DOHH2 (cell line): ENCODE measurements around the gene DOCK1.
"Not testable (repeated sequence)": the region's sequence is repeated elsewhere in the genome, so short reads cannot be mapped to it uniquely, and the experiment has no call there.

ENCODE experiments used
- H3F3A ChIP-seq: fragments of 200-600 bp; sonication (generic), shearing (Covaris generic); 2 replicates; pipeline ENCODE4 v1.6.0; 2016; ENCODE audit warnings: antibody characterized with exemption, mild to moderate bottlenecking; ENCODE audit not compliant: control insufficient read depth, insufficient read depth
- H3K27ac ChIP-seq: fragments of 200-600 bp; sonication (generic); 2 replicates; pipeline ENCODE4 v1.5.1; 2014; ENCODE audit warnings: low read depth, mild to moderate bottlenecking, low read length, moderate library complexity
- H3K27me3 ChIP-seq: fragments of 200-600 bp; sonication (generic); 2 replicates; pipeline ENCODE4 v1.6.1; 2014; ENCODE audit warnings: mild to moderate bottlenecking, low read length, mixed read lengths; ENCODE audit not compliant: control insufficient read depth
- H3K36me3 ChIP-seq: fragments of 200-600 bp; sonication (generic); 2 replicates; pipeline ENCODE4 v1.6.1; 2014; ENCODE audit warnings: mild to moderate bottlenecking, low read length, moderate library complexity, mixed read lengths; ENCODE audit not compliant: control insufficient read depth
- H3K4me1 ChIP-seq: fragments of 200-600 bp; sonication (generic); 2 replicates; pipeline ENCODE4 v1.6.1; 2014; ENCODE audit warnings: mild to moderate bottlenecking, low read length, mixed read lengths; ENCODE audit not compliant: control insufficient read depth
- H3K4me2 ChIP-seq: fragments of 200-600 bp; sonication (generic); 2 replicates; pipeline ENCODE4 v1.6.0; 2014; ENCODE audit warnings: mild to moderate bottlenecking, low read length, moderate library complexity
- H3K4me3 ChIP-seq: fragments of 200-600 bp; sonication (generic); 2 replicates; pipeline ENCODE4 v1.5.1; 2014; ENCODE audit warnings: mild to moderate bottlenecking, low read length, mixed read lengths
- H3K79me2 ChIP-seq: fragments of 200-600 bp; sonication (generic); 2 replicates; pipeline ENCODE4 v1.6.1; 2014; ENCODE audit warnings: mild to moderate bottlenecking, low read length, mixed read lengths; ENCODE audit not compliant: control insufficient read depth
- H3K9me2 ChIP-seq: fragments of 200-600 bp; sonication (generic); replicated peaks from 2 replicates; pipeline ENCODE4 v1.6.1; 2014; ENCODE audit warnings: mild to moderate bottlenecking, low read length, mixed read lengths; ENCODE audit not compliant: control insufficient read depth
- H3K9me3 ChIP-seq: fragments of 200-600 bp; sonication (generic); 2 replicates; pipeline ENCODE4 v1.6.1; 2014; ENCODE audit warnings: antibody characterized with exemption, low read length, mixed read lengths; ENCODE audit not compliant: control insufficient read depth, insufficient read depth
- H4K20me1 ChIP-seq: fragments of 200-600 bp; sonication (generic); 2 replicates; pipeline ENCODE4 v1.6.0; 2014; ENCODE audit warnings: low read depth, mild to moderate bottlenecking, antibody characterized with exemption, low read length, moderate library complexity; ENCODE audit not compliant: control insufficient read depth, insufficient read depth
- EZH2phosphoT487 ChIP-seq: fragments of 200-600 bp; sonication (generic); IDR thresholded peaks from 2 replicates; pipeline ENCODE4 v1.6.1; 2017; ENCODE audit warnings: borderline replicate concordance, mild to moderate bottlenecking, antibody characterized with exemption, low read length, moderate library complexity, mixed read lengths
- TF ChIP-seq, protein P1 (sequence below): fragments of 200-600 bp; sonication (generic); IDR thresholded peaks from one replicate; pipeline ENCODE4 v1.5.1; 2014; ENCODE audit warnings: antibody characterized with exemption, mild to moderate bottlenecking, low read depth, low read length; ENCODE audit not compliant: poor library complexity, severe bottlenecking

Gene DOCK1

DNA sequence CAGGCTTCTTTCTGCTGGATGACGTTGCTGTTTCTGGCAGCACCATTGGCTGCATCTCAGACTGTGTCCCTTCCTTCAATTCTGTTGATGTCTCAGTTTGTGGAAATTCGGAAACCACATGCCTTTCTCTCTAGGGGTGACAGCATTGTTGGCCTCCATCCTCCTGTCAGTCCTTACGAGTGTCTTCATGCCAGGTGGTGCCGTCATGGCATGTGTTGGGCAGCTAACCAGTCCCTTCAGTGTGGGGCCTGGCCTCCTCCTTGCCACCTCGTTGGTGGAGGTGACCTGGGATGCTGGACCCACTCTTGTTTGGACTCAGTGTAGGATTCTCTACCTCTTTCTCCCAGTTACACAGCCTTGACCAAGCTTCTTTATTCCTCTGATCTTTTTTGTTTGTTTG, 402.8 kb downstream of the DOCK1 start:
- H3F3A ChIP-seq: no peaks in the 10 kb centered on the region
- no peak overlapping the region for H3K27ac ChIP-seq
- no peak overlapping the region for H3K4me3 ChIP-seq
- H3K9me2 ChIP-seq: no peaks in the 10 kb centered on the region
- H3K4me2 ChIP-seq: no peak overlapping the region
- H4K20me1 ChIP-seq: no peaks in the 10 kb centered on the region
- TF ChIP-seq EZH2phosphoT487: no peak
- TF ChIP-seq, protein P1, sequence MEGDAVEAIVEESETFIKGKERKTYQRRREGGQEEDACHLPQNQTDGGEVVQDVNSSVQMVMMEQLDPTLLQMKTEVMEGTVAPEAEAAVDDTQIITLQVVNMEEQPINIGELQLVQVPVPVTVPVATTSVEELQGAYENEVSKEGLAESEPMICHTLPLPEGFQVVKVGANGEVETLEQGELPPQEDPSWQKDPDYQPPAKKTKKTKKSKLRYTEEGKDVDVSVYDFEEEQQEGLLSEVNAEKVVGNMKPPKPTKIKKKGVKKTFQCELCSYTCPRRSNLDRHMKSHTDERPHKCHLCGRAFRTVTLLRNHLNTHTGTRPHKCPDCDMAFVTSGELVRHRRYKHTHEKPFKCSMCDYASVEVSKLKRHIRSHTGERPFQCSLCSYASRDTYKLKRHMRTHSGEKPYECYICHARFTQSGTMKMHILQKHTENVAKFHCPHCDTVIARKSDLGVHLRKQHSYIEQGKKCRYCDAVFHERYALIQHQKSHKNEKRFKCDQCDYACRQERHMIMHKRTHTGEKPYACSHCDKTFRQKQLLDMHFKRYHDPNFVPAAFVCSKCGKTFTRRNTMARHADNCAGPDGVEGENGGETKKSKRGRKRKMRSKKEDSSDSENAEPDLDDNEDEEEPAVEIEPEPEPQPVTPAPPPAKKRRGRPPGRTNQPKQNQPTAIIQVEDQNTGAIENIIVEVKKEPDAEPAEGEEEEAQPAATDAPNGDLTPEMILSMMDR: no peak
- no peaks in the 10 kb centered on the region for H3K36me3 ChIP-seq
- no peaks in the 10 kb centered on the region for H3K27me3 ChIP-seq
- no peaks in the 10 kb centered on the region for H3K79me2 ChIP-seq
- no peaks in the 10 kb centered on the region for H3K4me1 ChIP-seq
- no peaks in the 10 kb centered on the region for H3K9me3 ChIP-seq

DNA sequence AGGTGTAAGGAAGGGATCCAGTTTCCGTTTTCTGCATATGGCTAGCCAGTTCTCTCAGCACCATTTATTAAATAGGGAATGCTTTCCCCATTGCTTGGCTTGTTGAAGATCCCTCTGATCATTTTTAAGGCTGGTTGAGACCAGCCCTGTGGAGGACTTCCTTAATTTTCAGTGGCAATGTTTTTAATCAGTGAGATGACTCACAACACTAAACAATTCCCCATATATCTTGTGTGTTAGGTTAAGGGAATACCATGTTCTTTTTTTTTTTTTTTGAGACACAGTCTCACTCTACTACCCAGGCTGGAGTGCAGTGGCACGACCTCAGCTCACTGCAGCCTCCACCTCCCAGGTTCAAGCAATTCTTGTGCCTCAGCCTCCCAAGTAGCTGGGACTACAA, 404.4 kb downstream of the DOCK1 start:
- H4K20me1 ChIP-seq, H3K9me2 ChIP-seq, H3K4me2 ChIP-seq, H3K27me3 ChIP-seq, H3K79me2 ChIP-seq, H3K4me3 ChIP-seq, H3K36me3 ChIP-seq, H3K27ac ChIP-seq, H3K4me1 ChIP-seq, H3K9me3 ChIP-seq, H3F3A ChIP-seq: not testable (repeated sequence)

DNA sequence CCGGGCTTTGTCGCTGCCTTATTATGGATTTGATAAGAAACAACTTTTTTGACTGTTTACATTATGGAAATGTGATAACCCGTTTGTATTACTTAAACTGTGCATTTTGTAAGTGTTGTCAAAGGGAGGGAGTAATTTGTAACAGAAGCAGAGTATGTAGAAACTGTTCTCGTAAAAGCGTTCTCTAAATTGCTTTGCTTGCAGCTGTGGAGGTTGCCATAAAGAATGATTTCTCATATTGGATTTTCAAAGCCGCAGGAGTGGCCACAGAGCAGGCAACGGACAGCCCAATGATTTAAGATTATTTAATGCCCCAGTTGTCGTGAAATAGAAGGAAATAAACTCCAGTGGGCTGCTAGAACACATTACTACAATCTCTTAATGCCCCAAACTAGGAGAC, 405.2 kb downstream of the DOCK1 start:
- H3K9me2 ChIP-seq: no peaks in the 10 kb centered on the region
- H3K4me3 ChIP-seq: no peak overlapping the region
- H3K4me1 ChIP-seq: no peaks in the 10 kb centered on the region
- H3K9me3 ChIP-seq: no peaks in the 10 kb centered on the region
- H4K20me1 ChIP-seq: no peaks in the 10 kb centered on the region
- H3F3A ChIP-seq: no peaks in the 10 kb centered on the region
- H3K79me2 ChIP-seq: no peaks in the 10 kb centered on the region
- TF ChIP-seq EZH2phosphoT487: no peak
- TF ChIP-seq, protein P1: no peak
- no peak overlapping the region for H3K27ac ChIP-seq
- no peak overlapping the region for H3K4me2 ChIP-seq
- H3K27me3 ChIP-seq: no peaks in the 10 kb centered on the region
- no peaks in the 10 kb centered on the region for H3K36me3 ChIP-seq

DNA sequence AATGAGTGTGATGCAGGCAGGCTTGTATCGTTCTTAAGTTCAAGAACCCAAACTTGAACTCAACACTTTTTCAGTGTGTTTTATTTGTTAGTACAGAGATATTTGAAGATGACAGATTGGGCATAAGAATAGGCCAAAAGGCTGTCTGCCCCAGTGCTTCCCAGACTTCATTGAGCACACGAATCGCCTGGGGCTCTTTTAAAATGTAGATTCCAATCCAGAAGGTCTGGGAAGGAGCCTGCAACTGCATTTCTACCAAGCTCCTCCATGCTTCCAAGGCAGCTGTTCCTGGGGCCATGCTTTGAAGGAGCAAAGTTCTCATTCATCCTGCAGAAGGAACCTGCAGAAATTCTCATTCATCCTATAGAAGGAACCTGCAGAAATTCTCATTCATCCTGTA, 405.7 kb downstream of the DOCK1 start:
- no peaks in the 10 kb centered on the region for H3K79me2 ChIP-seq

More for the DNA sequence above, 405.7 kb downstream of the DOCK1 start:
- Histone ChIP-seq H3K27ac (no peak overlapping the region), H3K36me3 (no peaks in the 10 kb centered on the region), H4K20me1 (no peaks in the 10 kb centered on the region), H3K27me3 (no peaks in the 10 kb centered on the region), H3K4me2 (no peak overlapping the region), H3K4me3 (no peak overlapping the region), H3K9me2 (no peaks in the 10 kb centered on the region), H3F3A (no peaks in the 10 kb centered on the region), H3K9me3 (no peaks in the 10 kb centered on the region), H3K4me1 (no peaks in the 10 kb centered on the region)
- TF ChIP-seq, protein P1: no peak
- no peak for TF ChIP-seq EZH2phosphoT487
